Keratinocyte (primary cell): ENCODE measurements around the gene OR8B12.

Source experiments
- EZH2 ChIP-seq: IDR thresholded peaks from one replicate; pipeline ENCODE4 v1.6.1; 2012; ENCODE audit warnings: inconsistent platforms, mild to moderate bottlenecking, low read length, moderate library complexity
- TF ChIP-seq, protein P1 (sequence below), 3 experiments: IDR thresholded peaks in 1 of 3; conservative IDR thresholded peaks in 1 of 3; optimal IDR thresholded peaks in 1 of 3; 2 replicates in 2 of 3; 3 replicates in 1 of 3; pipeline versions ENCODE3 to v1.5.1; 2011; ENCODE audit warnings: low read length in 3 of 3, mild to moderate bottlenecking in 3 of 3, moderate library complexity in 2 of 3, control low read depth in 1 of 3, inconsistent platforms in 1 of 3; ENCODE audit not compliant: insufficient read depth in 2 of 3; ENCODE audit errors: extremely low read depth in 1 of 3

DNA sequence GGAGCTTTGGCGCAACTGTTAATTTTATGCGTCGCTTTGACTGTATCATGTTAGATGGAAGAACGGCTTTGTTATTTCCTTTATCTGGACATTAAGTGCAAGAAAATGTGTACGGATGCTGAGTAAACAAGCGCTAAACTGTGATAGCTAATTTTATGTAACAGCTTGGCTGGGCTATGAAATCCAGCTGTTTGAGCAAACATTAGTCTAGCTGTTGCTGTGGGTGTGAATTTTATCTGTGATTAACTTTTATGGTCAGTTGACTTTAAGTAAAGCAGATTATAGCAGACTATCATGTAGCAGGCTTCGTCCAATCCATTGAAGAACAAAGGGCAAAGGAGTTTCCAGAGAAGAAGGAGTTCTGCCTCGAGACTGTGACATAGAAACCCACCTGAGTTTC is 40.3 kb upstream of the OR8B12 start:
- TF ChIP-seq, protein P1, sequence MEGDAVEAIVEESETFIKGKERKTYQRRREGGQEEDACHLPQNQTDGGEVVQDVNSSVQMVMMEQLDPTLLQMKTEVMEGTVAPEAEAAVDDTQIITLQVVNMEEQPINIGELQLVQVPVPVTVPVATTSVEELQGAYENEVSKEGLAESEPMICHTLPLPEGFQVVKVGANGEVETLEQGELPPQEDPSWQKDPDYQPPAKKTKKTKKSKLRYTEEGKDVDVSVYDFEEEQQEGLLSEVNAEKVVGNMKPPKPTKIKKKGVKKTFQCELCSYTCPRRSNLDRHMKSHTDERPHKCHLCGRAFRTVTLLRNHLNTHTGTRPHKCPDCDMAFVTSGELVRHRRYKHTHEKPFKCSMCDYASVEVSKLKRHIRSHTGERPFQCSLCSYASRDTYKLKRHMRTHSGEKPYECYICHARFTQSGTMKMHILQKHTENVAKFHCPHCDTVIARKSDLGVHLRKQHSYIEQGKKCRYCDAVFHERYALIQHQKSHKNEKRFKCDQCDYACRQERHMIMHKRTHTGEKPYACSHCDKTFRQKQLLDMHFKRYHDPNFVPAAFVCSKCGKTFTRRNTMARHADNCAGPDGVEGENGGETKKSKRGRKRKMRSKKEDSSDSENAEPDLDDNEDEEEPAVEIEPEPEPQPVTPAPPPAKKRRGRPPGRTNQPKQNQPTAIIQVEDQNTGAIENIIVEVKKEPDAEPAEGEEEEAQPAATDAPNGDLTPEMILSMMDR (optimal IDR thresholded peaks at IDR 0.05 in 1 of 3, IDR thresholded peaks at IDR 0.05 in 1 of 3, conservative IDR thresholded peaks at IDR 0.05 in 1 of 3; ENCODE audit: extremely low read depth in 1 of 3, insufficient read depth in 2 of 3, low read length in 3 of 3): no peak
- no peak for TF ChIP-seq EZH2
